GM20431 (cell line): ENCODE results near the gene TNFRSF25.

Experiments used
- in situ Hi-C: fragments of 300-500 bp; cut with MseI, MboI; formaldehyde crosslinking; loops from one replicate; pipeline ENCODE4 v1.15.0; 2020; ENCODE audit warnings: low sequenced_read_pairs; ENCODE audit not compliant: unreplicated experiment

TNFRSF25 gene

GRCh38 chr1:6473156-6473555 lies 7.2 kb upstream of the TNFRSF25 start:
- in situ Hi-C loops, result no loop called here

GRCh38 chr1:6472391-6472790 lies 6.4 kb upstream of the TNFRSF25 start:
- in situ Hi-C loops, result no loop called here

- in situ Hi-C loops, result no loop called here
These were observed 6.0 kb upstream of the TNFRSF25 start for GRCh38 chr1:6471970-6472368.

GRCh38 chr1:6471086-6471969 lies 5.4 kb upstream of the TNFRSF25 start:
- in situ Hi-C loops, result no loop called here

DNA sequence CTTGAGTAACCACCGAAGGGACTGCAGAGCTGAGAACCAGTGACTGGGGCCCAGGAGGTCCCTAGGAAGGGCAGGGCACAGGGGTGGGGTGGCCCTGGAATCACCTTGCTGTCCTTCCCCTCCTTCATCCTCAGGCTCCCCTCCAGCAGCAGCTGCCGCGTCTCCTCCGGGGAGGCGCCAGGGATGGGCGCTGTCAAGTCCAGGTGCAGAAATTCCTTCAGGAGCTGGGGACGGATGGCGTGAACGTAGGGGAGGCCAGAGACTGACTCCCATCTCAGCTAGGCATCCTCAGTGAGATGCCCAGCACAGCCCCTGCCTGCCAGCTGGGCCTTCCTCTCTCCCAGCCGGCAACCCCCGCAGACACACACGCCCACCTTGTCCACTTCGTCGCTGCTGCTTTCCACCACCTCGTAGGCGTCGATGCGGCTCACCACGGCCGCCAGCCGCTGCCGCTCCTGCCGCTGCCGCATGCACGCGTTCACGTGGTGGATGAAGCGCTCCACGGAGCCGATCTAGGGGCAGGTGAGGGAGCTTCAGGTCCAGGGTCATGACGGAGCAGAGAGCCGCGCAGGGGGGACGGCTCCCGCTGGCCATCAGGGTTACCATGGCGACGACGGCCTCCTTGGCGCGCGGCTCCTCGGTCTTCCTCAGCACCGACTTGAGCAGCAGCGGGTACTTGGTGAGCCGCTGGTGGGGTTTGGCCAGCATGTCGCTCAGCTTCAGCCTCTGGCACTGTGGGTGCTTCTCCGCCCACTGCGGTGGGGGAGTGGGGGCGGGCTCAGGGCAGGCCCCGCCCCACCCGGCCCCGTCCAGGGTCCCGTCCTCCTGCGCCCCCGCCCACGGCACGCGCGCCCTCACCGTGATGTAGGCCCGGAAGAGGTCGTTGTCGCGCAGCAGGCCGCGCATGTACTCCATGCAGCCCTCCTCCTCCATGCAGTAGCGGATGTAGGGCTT lies 4.4 kb upstream of the TNFRSF25 start:
- in situ Hi-C loops, result no loop called here

GRCh38 chr1:6468729-6469461 lies 2.9 kb upstream of the TNFRSF25 start:
- in situ Hi-C loops, result no loop called here

DNA sequence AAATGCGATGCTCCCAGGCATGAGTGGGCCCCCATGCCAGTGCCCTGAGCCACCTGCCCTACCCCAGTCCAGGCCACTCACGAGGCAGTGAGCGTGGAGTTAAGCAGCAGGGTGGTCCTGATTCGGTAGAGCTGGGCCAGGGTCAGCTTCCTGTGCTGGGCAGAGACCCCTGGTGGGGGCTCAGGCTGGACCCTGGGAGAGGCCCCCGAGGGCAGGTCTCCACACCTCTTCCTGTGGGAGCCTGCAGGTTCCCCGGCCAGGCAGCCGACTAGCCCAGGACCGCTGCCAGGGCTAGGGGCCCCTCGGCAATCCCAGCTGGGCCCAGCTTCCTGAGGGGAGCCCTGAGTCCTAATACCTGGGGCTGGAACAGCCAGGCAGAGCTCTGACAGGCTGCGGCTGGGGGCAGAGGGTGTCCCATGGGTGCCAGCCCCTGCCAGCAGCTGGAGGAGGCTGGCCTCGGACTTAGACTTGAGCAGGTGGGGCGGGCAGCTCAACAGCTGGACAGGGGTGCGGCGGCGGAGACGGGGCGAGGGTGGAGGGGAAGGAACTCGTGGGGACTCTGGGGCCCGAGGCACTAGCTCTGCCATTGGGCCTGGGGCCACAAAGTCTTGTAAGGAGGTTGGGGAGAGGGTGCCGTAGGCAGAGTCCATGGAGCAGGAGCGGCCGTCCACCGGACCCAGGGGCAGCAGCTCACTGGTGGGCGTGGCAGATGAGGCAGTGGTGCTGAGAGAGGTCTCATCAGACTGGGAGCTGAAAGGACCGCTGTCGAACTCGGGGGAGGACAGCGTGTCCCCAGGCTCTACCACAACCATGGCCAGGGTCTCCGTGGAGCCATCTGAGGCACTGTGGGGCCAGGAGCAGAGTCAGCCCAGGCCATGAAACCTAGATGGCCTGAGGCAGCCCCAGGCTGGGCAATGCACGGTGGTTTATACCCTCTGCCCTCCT lies 2.0 kb upstream of the TNFRSF25 start:
- in situ Hi-C loops, result no loop called here

DNA sequence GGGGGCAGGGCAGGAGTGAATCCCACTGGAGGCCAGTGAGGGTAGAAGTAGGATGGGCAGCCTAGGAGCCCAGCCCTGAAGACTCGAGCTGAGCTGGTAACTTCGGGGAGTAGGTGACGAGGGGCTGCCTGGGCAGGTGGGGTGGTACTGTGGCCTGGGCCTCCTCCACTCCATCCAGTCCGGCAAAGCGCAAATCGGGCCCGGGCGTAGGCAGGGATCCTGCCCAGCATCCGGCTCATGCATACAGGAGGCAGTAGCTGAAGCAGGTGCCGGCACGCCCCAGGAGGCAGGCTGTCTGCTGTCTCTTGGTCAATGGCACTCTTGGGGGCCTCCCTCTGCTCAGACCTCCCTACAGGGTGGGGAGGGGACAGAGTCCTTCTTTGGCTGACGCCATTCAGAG lies 1.3 kb upstream of the TNFRSF25 start:
- in situ Hi-C loops, result no loop called here

- in situ Hi-C loops, result no loop called here
These were observed 778 bp upstream of the TNFRSF25 start for GRCh38 chr1:6466751-6467150.

DNA sequence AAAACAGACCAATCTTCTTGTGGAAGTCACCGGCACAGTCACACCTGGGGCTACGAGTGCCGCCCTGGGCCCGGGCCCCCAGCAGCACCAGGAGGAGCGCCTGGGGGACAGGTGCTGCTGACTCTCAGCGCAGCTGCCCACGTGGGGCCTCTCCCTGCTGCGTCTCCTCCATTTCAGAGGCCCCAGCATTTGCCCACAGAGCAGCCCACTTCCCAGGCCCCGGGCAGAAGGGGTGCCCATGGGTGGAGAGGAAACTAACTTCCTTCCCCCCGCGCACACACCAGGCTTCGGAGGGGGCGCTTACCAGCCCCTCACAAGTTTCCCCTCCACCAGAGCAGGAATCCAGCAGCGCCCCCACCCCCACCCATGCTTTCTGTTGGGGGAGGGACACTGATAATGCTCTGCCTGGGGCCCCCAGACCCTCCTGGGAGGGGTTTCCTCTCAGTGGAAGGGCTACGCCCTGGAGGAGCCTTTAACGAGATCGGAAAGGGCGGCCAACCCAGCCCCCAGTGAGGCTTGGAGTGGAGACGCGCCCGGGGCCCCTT lies 440 bp downstream of the TNFRSF25 start:
- in situ Hi-C loops, result no loop called here

- in situ Hi-C loops, result no loop called here
These were observed 1.1 kb downstream of the TNFRSF25 start for GRCh38 chr1:6464915-6465314.

GRCh38 chr1:6464514-6464836 lies 1.5 kb downstream of the TNFRSF25 start:
- in situ Hi-C loops, result no loop called here

- in situ Hi-C loops, result no loop called here
These were observed 2.9 kb downstream of the TNFRSF25 start for GRCh38 chr1:6463120-6463412.

DNA sequence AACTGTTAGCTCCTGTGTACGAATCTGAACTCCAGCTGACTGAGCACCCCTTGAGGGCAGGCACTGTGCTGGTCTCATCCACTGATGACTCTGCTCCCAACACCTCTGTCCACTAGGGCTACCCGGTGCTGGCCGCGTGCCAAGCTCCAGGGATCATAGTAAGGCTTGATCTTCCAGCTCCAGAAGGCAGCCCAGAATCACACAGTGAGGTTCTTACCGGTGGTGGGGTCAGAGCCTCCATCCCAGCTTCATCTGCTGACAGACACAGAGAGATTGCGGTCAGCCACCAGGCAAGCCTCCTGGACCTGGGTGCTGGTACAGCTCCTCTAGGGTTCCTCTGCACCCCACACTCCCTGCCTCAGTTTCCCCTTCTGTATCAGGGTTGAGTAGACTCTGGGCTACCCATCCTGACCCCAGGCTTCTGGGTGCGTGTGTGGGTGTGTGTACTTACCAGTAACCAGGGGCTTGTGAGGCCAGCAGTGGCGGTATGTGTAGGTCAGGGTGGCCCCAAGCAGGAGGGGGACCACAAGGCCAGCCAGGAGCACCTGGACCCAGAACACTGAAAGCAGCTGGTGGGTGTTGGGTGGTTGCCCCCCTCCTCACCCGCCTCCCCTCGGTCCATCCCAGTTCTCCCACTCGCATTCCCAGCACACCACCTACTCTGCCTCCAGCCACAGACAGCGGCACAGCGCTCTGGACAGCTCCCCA lies 3.4 kb downstream of the TNFRSF25 start:
- in situ Hi-C loops, result no loop called here

GRCh38 chr1:6461538-6462411 lies 4.2 kb downstream of the TNFRSF25 start:
- in situ Hi-C loops, result no loop called here

DNA sequence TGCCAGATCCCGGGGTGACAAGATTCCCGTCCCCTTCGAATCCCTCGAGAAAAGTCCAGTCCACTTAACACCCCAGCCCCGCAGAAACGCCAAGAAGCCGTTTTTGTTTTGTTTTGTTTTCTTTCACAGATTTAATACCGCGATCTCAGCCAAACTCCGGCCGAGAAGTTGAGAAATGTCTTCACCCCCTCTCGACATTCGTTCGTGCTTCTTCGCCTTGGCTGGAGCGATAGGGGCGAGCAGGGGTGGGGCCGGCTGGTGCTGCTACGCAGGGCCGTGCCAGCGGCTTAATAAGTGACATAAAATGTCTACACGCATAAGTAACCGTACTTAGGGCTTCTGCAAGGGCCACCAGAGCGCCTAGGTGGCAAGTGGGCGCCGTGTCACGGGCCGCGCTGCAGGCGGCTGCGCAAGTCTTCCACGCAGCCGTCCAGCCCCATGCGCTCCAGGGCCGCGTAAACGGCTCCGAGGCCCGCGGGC lies 4.9 kb downstream of the TNFRSF25 start:
- in situ Hi-C loops, result no loop called here

GRCh38 chr1:6460301-6461050 lies 5.5 kb downstream of the TNFRSF25 start:
- in situ Hi-C loops, result no loop called here
